ENCODE data around the gene PPP1R14B.

Gene PPP1R14B

GRCh38 chr11:64245797-64246620 is 734 bp downstream of the PPP1R14B start:
- DNase-seq (ENCODE audit: low read depth): peak; percentile 68

GRCh38 chr11:64245401-64245796 is 1.3 kb downstream of the PPP1R14B start:
- peak; percentile 39 for DNase-seq (ENCODE audit: low read depth)

DNA sequence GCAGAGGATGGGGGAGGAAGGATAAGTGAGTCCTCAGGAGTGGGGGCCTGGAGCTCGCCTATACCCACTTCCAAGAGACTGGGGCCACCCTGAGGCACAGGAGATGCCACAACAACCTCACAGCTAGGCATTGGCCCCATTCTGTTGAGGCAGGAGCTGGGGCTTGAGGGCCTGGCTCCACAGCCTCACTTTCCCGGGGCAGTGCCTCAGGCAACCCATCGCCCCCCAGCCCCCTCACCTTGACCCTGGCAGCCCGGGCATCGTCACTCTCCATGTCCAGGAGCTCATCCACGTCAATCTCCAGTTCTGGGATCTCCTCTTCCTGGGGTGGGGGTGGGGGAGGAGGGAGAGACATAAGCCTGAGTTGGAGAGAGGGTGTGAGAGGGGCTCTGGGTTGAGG is 1.8 kb downstream of the PPP1R14B start:
- DNase-seq (ENCODE audit: low read depth): no peak

- no peak for DNase-seq (ENCODE audit: low read depth)
These were observed 2.6 kb downstream of the PPP1R14B start for GRCh38 chr11:64244107-64244506.

GRCh38 chr11:64243236-64243854 is 3.4 kb downstream of the PPP1R14B start:
- no peak for DNase-seq (ENCODE audit: low read depth)

- DNase-seq (ENCODE audit: low read depth): no peak
These were observed 5.0 kb downstream of the PPP1R14B start for GRCh38 chr11:64241491-64242374.

DNA sequence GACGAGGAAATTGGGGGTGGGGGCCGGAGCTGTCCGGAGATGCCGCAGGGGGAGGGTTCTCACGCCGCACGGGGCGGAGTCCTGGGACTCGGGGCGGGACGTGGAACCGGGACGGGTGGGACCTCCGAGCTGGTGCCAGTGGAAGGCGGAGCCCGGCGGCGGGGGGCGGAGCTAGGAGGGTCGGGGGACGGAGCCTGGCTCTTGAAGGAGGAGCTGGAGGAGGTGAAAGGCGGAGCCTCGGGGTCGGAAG is 5.6 kb downstream of the PPP1R14B start:
- peak; percentile 99 for DNase-seq (ENCODE audit: low read depth)

GRCh38 chr11:64240435-64241240 is 6.1 kb downstream of the PPP1R14B start, which contains the start of gene FKBP2:
FKBP2 (plus strand) TSS chr11:64241095; CDS start chr11:64242388, 1,293 bp downstream.
- DNase-seq (ENCODE audit: low read depth): peak; percentile 98

GRCh38 chr11:64239662-64240434 is 6.9 kb downstream of the PPP1R14B start:
- DNase-seq (ENCODE audit: low read depth): no peak

- no peak for DNase-seq (ENCODE audit: low read depth)
These were observed 7.7 kb downstream of the PPP1R14B start for GRCh38 chr11:64238999-64239398.

DNA sequence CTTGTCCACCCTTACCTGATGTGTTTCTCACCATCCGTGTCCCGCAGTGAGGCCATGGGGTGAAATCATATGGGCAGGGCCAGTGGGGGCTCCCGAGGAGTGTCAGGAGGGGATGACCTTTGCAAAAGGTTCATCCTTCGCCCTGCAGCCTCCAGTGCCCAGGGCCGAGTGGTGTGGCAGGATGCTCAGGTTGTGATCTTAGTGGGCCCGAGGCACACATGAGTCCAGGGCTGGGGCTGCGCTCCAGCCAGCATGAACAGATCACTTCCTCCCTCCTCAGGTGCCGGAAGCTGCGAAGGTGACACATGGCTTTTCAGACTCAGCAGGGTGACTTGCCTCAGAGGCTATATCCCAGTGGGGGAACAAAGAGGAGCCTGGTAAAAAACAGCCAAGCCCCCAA is 8.7 kb downstream of the PPP1R14B start:
- no peak for DNase-seq (ENCODE audit: low read depth)

GRCh38 chr11:64237484-64237951 is 9.2 kb downstream of the PPP1R14B start:
- DNase-seq (ENCODE audit: low read depth): no peak

- DNase-seq (ENCODE audit: low read depth): no peak
These were observed 11.1 kb downstream of the PPP1R14B start for GRCh38 chr11:64235437-64236161.

DNA sequence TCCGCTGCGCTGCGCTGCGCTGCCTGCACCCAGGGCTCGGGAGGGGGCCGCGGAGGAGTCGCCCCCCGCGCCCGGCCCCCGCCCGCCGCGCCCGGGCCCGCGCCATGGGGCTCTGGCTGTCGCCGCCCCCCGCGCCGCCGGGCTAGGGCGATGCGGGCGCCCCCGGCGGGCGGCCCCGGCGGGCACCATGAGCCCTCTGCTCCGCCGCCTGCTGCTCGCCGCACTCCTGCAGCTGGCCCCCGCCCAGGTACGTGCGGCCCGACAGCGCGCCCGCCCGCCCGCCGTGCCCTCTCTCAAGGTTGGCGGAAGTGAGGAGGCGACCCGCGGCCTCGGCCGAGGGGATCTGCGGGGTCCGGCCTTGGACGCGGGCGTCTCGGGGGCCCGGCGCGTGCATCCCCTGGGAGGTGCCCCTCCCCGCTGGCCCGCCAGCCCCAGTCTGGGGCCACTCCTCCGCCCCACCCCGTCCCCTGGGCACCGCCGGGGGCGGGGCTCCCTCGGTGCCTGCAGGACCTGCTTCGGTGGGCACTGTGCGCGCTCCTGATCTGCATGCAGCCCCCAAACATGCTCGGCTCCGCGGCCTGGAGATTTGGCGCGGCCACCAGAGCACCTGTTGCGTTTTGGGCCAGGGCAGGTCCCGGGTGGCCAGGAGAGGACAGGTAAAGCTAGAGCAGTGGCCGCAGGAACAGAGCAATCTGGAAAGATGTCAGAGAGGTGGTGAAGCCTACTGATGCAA is 11.9 kb downstream of the PPP1R14B start:
- peak; percentile 31 for DNase-seq (ENCODE audit: low read depth)

DNA sequence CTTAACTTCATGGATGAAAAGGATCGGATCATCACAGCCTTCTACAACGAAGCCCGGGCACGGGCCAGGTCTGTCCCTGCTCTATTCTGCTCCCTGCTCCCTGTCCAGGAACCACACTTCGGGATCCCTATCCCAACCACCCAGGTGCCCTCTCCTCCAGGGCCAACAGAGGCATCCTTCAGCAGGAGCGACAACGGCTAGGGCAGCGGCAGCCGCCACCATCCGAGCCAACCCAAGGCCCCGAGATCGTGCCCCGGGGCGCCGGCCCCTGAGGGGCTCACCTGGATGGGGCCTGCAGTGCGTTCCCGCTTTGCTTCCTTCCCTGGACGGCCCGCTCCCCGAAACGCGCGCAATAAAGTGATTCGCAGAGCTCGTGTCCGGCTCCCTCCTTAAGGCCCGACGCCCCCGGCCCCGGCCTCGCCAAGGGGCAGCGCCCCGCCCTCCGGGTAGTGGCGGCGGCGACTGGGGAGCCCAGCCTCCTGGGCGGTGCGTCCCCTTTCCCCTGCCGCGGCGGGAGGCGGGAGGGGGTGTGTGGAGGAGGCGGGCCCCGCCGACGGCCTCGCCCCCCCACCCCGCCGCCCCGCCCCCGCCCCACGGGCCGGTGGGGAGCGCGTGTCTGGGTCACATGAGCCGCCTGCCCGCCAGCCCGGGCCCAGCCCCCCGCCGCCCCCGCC is 12.7 kb downstream of the PPP1R14B start, which contains the start of gene VEGFB:
Gene VEGFB (plus strand): TSS at position 672 of the 674 bp plus-strand sequence. CDS start 250 bp downstream, outside the sequence.
- peak; percentile 60 for DNase-seq (ENCODE audit: low read depth)

GRCh38 chr11:64232967-64233315 is 13.8 kb downstream of the PPP1R14B start:
- no peak for DNase-seq (ENCODE audit: low read depth)

DNA sequence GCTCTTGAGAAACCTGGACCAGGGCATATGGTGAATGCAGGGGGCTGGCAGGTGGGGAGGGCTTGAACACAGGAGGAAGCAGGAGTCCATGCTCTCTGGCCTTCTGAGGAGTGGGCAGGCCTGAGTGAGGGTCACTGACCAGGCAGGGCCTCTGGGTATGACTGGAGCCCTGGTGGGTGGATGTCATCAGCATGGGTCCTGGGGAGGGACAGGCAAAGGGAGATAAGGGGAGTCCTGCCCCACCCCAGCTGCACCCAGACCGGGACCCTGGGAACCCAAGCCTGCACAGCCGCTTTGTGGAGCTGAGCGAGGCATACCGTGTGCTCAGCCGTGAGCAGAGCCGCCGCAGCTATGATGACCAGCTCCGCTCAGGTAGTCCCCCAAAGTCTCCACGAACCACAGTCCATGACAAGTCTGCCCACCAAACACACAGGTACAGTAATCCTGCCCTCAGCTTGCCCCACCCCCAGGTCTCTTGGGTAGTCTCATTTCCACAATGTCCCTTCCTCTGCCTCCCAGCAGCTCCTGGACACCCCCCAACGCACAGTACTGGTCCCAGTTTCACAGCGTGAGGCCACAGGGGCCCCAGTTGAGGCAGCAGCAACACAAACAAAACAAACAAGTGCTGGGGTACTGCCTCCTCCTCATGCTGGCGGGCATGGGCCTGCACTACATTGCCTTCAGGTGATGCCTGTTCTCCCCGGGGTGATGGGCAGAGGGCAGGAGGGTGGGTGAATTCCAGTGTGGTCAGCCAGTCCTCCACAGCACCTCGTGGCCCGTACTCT is 14.4 kb downstream of the PPP1R14B start:
- no peak for DNase-seq (ENCODE audit: low read depth)

DNA sequence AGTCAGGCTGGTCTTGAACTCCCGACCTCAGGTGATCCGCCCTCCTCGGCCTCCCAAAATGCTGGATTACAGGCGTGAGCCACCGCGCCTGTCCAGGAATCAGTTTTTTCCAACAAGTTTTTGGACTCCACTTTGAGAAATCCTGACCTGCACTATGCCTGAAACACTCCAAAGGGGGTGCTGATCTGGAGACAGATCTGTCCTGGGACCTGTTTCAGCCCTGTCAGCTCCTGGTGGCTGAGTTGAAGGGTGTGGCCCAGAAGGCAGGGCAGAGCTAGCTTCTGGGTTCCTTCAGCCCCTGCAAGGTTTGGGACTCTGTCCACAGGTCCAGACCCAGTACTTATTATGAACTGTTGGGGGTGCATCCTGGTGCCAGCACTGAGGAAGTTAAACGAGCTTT is 15.2 kb downstream of the PPP1R14B start:
- DNase-seq (ENCODE audit: low read depth): no peak
